ENCODE results near the gene GPR31. TPM values are rescaled to one million over a fixed set of nuclear protein-coding genes. Genes with fewer than 3 reads are reported as not detected.

GPR31 gene
- polyA plus RNA-seq, 1 donor from 2014 or later = not detected

DNA sequence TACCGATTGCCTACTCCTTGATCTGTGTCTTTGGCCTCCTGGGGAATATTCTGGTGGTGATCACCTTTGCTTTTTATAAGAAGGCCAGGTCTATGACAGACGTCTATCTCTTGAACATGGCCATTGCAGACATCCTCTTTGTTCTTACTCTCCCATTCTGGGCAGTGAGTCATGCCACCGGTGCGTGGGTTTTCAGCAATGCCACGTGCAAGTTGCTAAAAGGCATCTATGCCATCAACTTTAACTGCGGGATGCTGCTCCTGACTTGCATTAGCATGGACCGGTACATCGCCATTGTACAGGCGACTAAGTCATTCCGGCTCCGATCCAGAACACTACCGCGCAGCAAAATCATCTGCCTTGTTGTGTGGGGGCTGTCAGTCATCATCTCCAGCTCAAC is 21.4 kb downstream of the GPR31 start:
- Histone ChIP-seq H3K9me2 (ENCODE audit: insufficient read depth, low read length) (no peaks in the 10 kb centered on the region), H3K9me3 (ENCODE audit: low read length) (no peaks in the 10 kb centered on the region), H3K36me3 (ENCODE audit: insufficient read depth, low read length) (no peaks in the 10 kb centered on the region), H3K27me3 (ENCODE audit: insufficient read depth, low read depth, low read length) (no peaks in the 10 kb centered on the region), H3F3A (ENCODE audit: insufficient read depth, low read length, poor library complexity, severe bottlenecking) (peaks cover 3% of the 10 kb centered on the region), H2AFZ (ENCODE audit: low read depth, low read length) (no peak overlapping the region), H3K4me3 (ENCODE audit: low read length) (no peak overlapping the region), H3K9ac (ENCODE audit: low read length) (no peak overlapping the region), H4K20me1 (ENCODE audit: insufficient read depth) (no peaks in the 10 kb centered on the region), H3K79me2 (replicated peaks; ENCODE audit: insufficient read depth, low read length) (no peaks in the 10 kb centered on the region), H3K4me2 (ENCODE audit: low read length) (no peak overlapping the region), H3K27ac (ENCODE audit: low read length) (no peak overlapping the region)
- TF ChIP-seq REST (IDR thresholded peaks at IDR 0.05; ENCODE audit: borderline replicate concordance) (no peak), CTCF (IDR thresholded peaks at IDR 0.05; ENCODE audit: poor library complexity, severe bottlenecking) (no peak), POLR2AphosphoS5 (IDR thresholded peaks at IDR 0.05) (no peak), RAD21 (conservative IDR thresholded peaks at IDR 0.05) (no peak), MXI1 (conservative IDR thresholded peaks at IDR 0.05; ENCODE audit: poor library complexity, severe bottlenecking) (no peak), EP300 (conservative IDR thresholded peaks at IDR 0.05; ENCODE audit: poor library complexity, severe bottlenecking) (no peak), SMC3 (conservative IDR thresholded peaks at IDR 0.05; ENCODE audit: poor library complexity) (no peak), TAF1 (IDR thresholded peaks at IDR 0.05; ENCODE audit: low read depth) (no peak)

- no peaks in the 10 kb centered on the region for H3K9me3 ChIP-seq (ENCODE audit: low read length)
- H3F3A ChIP-seq (ENCODE audit: insufficient read depth, low read length, poor library complexity, severe bottlenecking) = peaks cover 3% of the 10 kb centered on the region
- H3K9me2 ChIP-seq (ENCODE audit: insufficient read depth, low read length) = no peaks in the 10 kb centered on the region
- H3K4me2 ChIP-seq (ENCODE audit: low read length) = no peak overlapping the region
- no peak for TF ChIP-seq REST (IDR thresholded peaks at IDR 0.05; ENCODE audit: borderline replicate concordance)
- TF ChIP-seq POLR2AphosphoS5 (IDR thresholded peaks at IDR 0.05) = no peak
- TF ChIP-seq EP300 (conservative IDR thresholded peaks at IDR 0.05; ENCODE audit: poor library complexity, severe bottlenecking) = no peak
- no peak for TF ChIP-seq SMC3 (conservative IDR thresholded peaks at IDR 0.05; ENCODE audit: poor library complexity)
- TF ChIP-seq MXI1 (conservative IDR thresholded peaks at IDR 0.05; ENCODE audit: poor library complexity, severe bottlenecking) = no peak
- TF ChIP-seq EZH2 (IDR thresholded peaks at IDR 0.05; ENCODE audit: borderline replicate concordance, insufficient read depth, low read length, poor library complexity, severe bottlenecking) = no peak
- TF ChIP-seq RAD21 (conservative IDR thresholded peaks at IDR 0.05) = no peak
- H2AFZ ChIP-seq (ENCODE audit: low read depth, low read length) = no peak overlapping the region
- no peaks in the 10 kb centered on the region for H3K36me3 ChIP-seq (ENCODE audit: insufficient read depth, low read length)
- no peaks in the 10 kb centered on the region for H4K20me1 ChIP-seq (ENCODE audit: insufficient read depth)
- no peak overlapping the region for H3K27ac ChIP-seq (ENCODE audit: low read length)
- H3K4me3 ChIP-seq (ENCODE audit: low read length) = no peak overlapping the region
- H3K79me2 ChIP-seq (replicated peaks; ENCODE audit: insufficient read depth, low read length) = no peaks in the 10 kb centered on the region
- H3K9ac ChIP-seq (ENCODE audit: low read length) = no peak overlapping the region
- no peaks in the 10 kb centered on the region for H3K27me3 ChIP-seq (ENCODE audit: insufficient read depth, low read depth, low read length)
Measured at GRCh38 chr6:167134448-167135328, 23.1 kb downstream of the GPR31 start.
